IPS-18c (cell line): ENCODE measurements around the gene RHOT2.
"Not testable (repeated sequence)": the region's sequence is repeated elsewhere in the genome, so short reads cannot be mapped to it uniquely, and the experiment has no call there.

Source experiments
- H3K4me3 ChIP-seq: 2 replicates; pipeline ENCODE4 v1.7.0; 2013; ENCODE audit warnings: low read depth, mild to moderate bottlenecking, low read length, moderate library complexity; ENCODE audit not compliant: insufficient read depth
- H3K9me3 ChIP-seq: one replicate; pipeline ENCODE4 v1.6.1; 2013; ENCODE audit warnings: mild to moderate bottlenecking, low read length, moderate library complexity; ENCODE audit not compliant: control insufficient read depth, insufficient read depth

Gene RHOT2

DNA sequence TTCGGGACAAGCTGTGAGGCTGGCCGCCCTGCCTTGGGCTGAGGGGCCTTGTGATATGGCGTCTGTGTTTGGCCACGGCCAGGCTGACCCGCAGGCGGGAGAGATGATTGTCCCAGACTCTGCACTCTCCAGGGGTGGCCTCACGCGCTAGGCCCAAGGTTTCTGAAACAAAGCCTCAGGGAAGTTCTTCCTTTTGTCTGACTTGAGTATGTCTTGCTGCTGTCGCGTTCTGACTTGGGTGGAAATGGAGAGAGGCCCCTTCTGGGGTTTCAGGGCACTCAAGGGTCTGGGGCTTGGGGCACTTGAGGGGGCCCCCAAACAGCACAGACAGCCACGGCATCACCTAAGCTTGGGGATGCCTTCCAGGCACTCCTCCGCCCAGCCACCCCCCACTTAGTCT, 43.2 kb downstream of the RHOT2 start:
- Histone ChIP-seq H3K9me3 (no peaks in the 10 kb centered on the region), H3K4me3 (no peak overlapping the region)

DNA sequence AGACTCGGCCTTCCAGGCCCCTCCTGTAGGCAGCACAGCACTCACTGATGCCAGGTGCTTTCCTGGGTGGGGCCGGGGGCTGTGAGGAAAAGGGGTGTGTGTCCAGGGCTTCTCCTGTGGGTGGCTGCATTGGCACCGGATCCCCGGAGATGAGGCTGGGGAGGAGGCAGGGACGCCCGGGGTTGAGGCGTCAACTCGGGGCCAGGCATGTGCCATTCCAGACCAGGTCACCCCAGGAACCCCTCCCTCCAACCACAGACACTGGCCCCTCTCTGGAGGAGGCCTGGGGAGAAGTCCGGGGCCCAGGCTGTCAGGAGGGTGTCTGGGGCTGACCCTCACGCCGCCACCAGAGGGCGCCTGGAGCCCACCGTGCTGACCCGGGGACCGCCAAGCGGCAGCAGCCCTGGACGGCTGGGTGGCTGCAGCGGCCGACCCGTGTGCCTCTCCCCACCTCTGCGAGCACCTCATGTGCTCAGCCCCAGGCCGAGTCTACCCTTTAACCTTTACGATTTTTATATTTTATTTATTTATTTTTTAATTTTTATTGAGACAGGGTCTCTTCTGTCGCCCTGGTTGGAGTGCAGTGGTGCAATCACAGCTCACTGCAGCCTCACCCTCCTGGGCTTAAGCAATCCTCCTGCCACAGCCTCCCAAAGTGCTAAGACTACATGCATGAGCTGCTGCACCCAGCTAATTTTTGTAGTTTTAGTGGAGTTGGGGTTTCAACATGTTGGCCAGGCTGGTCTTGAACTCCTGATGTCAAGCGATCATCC, 43.8 kb downstream of the RHOT2 start:
- Histone ChIP-seq H3K4me3 (no peak overlapping the region), H3K9me3 (no peaks in the 10 kb centered on the region)

DNA sequence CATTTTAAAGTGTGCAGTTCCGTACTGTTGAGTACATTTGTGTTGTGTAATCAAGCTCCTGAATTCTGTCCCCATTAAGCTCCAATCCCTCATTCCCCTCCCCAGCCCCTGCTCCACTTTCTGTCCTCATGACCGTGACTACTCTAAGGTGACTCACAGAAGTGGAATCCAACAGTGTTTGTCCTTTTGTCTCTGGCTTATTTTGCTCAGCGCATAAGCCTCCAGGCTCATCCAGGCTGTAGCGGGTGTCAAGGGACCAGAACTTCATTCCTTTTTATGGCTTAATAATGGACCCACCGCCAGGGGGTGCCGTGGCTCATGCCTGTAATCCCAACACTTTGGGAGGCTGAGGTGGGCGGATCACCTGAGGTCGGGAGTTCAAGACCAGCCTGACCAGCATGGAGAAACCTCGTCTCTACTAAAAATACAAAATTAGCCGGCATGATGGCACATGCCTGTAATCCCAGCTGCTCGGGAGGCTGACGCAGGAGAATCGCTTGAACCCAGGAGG, 44.9 kb downstream of the RHOT2 start:
- not testable (repeated sequence) for H3K4me3 ChIP-seq, H3K9me3 ChIP-seq

DNA sequence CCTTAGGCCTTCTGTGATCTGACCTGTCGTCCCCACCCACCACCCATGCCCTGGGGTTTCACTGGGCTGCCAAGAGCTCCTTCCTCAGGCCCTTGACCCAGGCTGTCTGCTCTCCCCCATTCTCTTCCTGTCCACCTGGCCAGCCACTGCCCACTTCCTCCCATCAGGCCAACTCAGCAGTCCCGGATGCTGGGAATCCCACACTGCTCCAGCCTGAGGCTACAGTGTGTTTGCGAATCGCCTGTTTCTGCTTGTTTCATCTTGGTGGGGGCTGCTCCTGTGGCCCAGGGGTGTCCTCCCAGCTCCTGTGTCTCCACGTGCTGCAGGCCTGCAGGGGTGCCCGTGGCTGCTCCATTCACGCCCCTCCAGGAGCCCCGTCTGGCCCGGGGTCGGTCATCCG, 46.1 kb downstream of the RHOT2 start:
- no peaks in the 10 kb centered on the region for H3K9me3 ChIP-seq
- no peak overlapping the region; the same call in 1 of the 2 replicates for H3K4me3 ChIP-seq

DNA sequence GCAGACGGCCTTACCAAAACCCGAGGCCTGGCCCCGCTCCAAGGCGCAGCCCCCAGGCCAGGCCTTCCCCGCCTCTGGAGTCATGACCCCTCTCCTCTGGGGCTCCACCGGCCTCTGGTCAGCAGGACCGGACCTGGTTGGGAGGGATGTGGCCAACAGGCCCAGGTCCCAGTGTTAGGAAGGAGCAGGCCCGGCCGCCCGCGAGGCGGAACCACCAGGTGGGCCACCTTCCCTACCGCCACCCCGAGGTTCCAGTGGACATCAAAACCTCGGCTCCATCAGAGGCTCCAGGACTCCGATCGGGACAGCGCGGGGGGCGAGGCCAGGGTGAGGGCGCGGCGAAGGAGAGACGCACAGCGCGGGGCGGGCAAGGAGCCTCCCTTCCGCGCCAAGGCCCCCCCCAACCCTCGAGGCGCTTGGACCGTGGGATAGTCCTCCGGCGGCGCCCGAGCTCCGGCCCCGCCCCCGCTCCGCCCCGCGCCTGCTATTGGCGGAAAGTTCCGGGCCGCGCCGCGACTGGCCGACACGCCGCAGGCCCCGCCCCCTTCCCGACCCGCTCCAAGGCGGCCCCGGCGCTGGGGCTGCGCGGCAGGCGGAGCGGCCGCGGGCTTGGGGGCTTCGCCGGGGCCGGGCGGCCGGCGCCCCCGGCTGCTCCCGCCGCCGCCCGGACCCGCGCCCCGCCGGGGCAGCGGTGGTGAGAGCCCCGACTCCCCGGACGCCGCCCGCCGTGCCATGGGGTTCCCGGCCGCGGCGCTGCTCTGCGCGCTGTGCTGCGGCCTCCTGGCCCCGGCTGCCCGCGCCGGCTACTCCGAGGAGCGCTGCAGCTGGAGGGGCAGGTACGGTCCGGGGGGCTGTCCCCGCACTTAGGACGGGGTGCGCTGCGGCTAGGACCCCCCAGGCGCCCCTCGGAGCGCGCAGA, 46.9 kb downstream of the RHOT2 start, which contains the start of gene METRN:
Gene METRN (plus strand): TSS at position 561 of the 919 bp plus-strand sequence. CDS start 172 bp downstream, at position 733.
- Histone ChIP-seq H3K4me3 (peak within 1 kb of the TSS; percentile 56), H3K9me3 (no peaks in the 10 kb centered on the region)

DNA sequence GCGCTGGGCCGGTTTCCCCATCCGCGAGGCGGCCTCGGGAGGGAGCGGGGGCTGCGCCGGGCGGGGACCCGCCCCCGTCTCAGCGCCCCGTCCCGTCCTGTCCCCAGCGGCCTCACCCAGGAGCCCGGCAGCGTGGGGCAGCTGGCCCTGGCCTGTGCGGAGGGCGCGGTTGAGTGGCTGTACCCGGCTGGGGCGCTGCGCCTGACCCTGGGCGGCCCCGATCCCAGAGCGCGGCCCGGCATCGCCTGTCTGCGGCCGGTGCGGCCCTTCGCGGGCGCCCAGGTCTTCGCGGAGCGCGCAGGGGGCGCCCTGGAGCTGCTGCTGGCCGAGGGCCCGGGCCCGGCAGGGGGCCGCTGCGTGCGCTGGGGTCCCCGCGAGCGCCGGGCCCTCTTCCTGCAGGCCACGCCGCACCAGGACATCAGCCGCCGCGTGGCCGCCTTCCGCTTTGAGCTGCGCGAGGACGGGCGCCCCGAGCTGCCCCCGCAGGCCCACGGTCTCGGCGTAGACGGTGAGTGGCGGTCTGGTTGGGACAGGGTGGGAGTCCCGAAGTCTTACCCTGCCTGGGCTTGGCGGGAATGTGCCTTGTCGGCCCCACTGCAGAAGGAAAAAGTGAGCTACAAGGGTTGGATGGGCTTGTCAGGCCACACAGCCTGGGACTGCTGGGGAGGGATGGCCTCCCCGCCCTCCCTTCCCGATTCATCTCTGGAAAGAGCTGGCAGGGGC, 47.7 kb downstream of the RHOT2 start:
- peak overlapping the region; percentile 56 for H3K4me3 ChIP-seq
- no peaks in the 10 kb centered on the region for H3K9me3 ChIP-seq

DNA sequence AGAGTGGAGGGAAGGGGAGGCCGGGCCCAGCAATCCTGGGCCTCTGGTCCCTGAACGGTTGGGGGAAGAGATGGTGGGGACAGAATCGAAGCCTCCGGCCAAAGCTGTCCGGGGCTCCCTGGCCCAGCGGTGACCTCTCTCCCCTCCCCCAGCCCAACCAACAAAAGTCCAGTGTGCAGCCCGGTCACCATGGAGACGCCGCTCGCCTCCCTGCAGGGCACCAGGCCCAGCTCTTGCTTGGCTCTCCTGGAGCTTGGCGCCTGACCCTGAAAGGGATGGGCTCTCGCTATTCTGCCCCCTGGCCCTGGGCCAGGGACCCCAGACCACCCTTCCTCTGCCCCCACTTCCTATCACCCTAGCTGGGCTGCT, 48.3 kb downstream of the RHOT2 start:
- H3K9me3 ChIP-seq: no peaks in the 10 kb centered on the region
- H3K4me3 ChIP-seq: peak overlapping the region; percentile 56

DNA sequence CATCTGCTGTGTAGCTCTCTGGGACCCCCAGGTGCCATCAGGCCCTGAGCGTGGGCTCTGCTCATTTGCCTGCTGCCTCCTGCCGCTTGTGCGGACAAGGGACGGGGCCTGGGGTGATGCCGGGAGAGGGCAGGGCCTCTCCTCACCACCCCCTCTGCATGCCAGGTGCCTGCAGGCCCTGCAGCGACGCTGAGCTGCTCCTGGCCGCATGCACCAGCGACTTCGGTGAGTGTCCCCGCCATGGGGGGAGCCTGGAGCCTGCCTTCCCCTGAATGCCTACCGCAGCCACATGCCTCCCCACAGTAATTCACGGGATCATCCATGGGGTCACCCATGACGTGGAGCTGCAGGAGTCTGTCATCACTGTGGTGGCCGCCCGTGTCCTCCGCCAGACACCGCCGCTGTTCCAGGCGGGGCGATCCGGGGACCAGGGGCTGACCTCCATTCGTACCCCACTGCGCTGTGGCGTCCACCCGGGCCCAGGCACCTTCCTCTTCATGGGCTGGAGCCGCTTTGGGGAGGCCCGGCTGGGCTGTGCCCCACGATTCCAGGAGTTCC, 48.9 kb downstream of the RHOT2 start:
- no peaks in the 10 kb centered on the region for H3K9me3 ChIP-seq
- peak overlapping the region; percentile 56 for H3K4me3 ChIP-seq

DNA sequence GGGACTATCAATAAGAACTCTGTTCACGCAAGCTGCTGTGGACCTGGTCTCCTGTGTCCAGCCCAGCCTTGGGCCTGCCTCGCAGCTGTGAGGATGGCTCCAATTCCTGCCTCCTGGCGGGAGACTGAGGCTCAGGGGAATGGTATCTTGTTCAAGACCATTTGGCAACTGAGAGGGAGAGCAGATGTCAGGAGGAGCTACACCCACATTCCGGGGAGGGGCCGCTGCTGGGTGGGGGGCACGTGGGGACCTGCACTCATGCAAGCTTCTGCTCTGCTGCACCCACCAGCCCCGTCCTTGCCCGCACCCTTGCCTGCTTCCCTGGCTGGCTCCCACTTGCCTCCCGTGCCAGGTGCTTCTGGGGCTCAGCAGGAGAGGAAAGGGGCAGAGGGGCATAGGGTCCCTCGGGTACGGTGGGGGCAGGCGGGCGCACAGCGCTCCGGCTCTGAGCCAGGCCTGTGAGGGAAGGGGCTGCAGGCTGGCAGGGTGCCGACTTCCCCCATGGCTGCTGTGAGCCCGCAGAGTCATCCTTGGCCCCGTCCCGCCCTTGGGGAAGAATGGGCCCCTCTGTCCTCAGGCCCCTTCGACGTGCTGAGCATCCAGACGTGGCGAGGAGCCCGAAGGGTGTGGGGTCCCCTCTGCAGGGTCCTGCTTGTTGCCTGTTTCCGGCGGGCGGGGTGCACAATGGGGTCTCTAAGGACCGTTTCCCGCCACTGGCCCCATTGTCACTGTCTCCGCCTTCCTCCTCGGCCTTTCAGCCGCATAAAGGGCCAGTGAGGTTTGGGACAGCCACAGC, 49.7 kb downstream of the RHOT2 start:
- Histone ChIP-seq H3K4me3 (no peak overlapping the region), H3K9me3 (no peaks in the 10 kb centered on the region)

DNA sequence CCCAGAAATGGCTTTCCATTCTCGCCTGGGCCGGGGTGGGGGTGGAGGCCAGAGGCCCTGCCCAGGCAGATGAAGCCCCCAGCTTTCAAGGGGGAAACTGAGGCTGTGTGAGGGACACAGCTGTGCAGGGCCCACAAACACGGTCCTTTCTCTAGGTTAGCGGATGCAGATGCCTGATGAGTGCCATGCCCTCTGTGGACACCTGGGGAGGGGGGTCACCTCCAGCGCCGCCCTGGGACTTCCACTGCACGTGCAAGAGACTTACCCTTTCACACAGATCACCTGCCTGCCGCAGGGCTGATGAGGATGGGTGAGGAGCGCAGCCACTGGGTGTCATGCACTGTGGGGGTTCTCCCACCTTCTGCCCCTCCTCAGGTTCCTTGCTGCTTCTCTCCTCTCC, 50.5 kb downstream of the RHOT2 start:
- Histone ChIP-seq H3K4me3 (no peak overlapping the region), H3K9me3 (no peaks in the 10 kb centered on the region)

DNA sequence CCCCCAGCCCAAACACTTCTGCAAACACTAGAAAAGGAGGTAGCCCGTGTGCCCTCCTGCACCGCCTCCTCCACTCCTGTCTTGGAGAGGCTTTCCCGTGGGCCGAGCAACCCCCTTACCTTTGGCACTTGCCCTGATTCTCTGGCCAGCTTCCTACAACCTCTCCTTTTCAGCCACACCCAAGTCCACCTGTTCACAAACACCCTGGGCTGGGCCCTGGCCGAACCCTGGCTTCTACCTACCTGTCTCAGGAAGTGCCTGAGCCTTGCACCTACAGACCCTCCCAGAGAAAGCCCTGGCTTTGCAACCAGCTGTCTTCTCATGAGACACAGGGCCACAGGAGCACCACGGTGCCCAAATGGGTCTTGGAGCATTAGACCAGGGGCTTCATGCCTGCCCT, 51.0 kb downstream of the RHOT2 start:
- Histone ChIP-seq H3K4me3 (no peak overlapping the region; the same call in 1 of the 2 replicates), H3K9me3 (no peaks in the 10 kb centered on the region)

DNA sequence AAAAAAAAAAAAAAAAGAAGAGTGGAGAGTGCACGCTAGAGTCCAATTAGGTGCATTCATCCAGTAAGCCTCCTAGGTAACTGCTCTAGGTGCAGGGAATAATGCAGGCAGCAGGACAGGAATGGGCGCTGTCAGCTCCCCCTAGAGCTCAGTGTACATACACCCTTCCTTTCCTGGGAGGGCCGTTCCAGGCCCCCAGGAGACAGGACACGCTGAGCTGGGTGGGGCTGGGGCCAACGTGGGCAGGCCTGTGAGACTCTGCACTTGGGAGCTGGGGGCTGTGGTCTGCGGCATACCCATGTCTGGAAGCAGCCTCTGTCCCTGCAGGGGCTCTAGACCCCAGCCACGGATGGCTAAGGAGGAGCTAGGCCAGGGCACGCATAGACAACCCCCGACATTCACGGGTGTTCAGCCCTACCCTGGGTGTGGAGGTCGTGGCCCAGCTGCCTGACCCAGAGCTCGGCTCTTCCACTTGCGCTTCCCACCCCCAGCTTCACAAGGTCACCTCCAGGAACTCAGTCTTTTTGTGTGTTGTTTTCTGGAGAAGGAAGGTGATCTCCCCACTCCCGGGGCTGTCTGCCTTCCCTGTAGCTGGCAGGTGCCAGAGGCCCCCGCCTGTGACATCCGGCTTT, 52.0 kb downstream of the RHOT2 start:
- H3K9me3 ChIP-seq: no peaks in the 10 kb centered on the region
- peak overlapping the region; percentile 84; the same call in 1 of the 2 replicates for H3K4me3 ChIP-seq

DNA sequence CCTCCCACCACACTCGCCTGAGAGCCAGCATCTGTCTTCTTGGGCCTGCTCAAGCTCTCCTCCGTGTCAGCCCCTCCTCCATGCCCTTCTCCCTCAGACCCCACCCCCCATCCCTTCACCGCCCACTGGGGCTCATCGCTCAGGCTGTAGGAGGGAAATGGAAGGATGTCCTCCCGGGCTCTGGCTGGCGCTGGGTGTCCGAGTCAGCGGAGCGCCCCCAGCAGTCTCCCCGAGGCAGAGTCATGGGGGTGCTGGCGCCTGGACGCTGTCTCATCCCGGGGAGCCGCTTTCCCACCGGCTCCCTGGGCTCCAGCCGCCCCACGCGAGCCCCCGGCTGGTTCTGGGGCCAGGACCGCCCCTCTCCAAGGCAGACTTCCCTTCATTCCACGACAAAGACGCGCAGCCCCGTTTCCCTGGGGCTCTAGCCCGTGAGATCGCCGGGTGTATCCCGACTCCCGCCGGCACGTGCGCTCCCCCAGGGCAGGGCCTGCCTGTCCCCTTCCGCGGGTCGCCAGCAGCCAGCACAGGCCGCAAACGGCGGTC, 52.6 kb downstream of the RHOT2 start:
- Histone ChIP-seq H3K4me3 (peak overlapping the region; percentile 84), H3K9me3 (peaks cover 3% of the 10 kb centered on the region)

DNA sequence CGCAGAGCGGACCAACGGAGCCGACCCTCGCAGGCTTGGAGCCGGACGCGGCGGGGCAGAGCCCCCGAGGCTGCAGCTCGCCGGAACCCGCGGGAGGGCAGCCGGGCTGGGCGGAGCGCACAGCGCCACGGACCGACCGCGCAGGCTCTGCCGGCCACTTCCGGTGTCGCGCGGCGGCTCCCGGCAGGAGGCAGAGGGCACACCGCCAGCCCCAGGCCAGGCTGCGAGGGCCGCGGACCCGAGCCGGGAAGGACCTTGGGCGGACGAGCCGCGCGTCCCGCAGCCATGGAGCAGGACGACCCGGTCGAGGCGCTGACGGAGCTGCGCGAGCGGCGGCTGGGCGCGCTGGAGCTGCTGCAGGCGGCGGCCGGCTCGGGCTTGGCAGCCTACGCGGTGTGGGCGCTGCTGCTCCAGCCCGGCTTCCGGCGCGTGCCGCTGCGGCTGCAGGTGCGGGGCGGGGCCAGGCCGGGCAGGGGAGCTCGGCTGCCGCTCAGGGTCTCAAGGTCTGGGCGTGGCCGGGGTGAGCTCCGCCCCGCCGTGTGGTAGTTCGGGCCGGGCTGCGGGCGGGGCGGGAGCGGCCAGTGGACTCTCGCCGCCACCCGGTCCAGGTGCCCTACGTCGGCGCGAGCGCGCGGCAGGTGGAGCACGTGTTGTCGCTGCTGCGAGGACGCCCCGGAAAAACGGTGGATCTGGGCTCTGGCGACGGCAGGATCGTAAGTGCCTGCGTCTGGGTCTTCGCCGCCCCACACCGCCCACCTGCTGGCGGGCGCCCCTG, 53.2 kb downstream of the RHOT2 start, which contains the start of gene ANTKMT:
Gene ANTKMT (plus strand): TSS at position 157 of the 775 bp plus-strand sequence. CDS start 129 bp downstream, at position 286.
- peak within 1 kb of the TSS; percentile 84 for H3K4me3 ChIP-seq
- H3K9me3 ChIP-seq: peaks cover 3% of the 10 kb centered on the region
